ENCODE results near the gene SSTR5.

- no peak for TF ChIP-seq CTCF (IDR thresholded peaks at IDR 0.05)
- TF ChIP-seq EZH2 (IDR thresholded peaks at IDR 0.05; ENCODE audit: borderline replicate concordance, insufficient read depth, low read depth, low read length, poor library complexity, severe bottlenecking), result no peak
Observed at GRCh38 chr16:1042866-1043265, 29.7 kb upstream of the SSTR5 start.

Measured in B cell (primary cell).